Fibroblast of pulmonary artery (primary cell): ENCODE results near the gene ZC3H15.
"Not testable (repeated sequence)": the region's sequence is repeated elsewhere in the genome, so short reads cannot be mapped to it uniquely, and the experiment has no call there.

Experiments used
- DNase-seq: peaks from one replicate; pipeline ENCODE4 v3.0.0-alpha.2; 2010; ENCODE audit warnings: low read depth
- H3K4me3 ChIP-seq: replicated peaks from 2 replicates; pipeline ENCODE4 v1.5.1; 2011; ENCODE audit warnings: low read depth, mild to moderate bottlenecking, control low read depth, low read length, moderate library complexity
- CTCF ChIP-seq: IDR thresholded peaks from 2 replicates; pipeline ENCODE4 v1.5.1; 2011; ENCODE audit warnings: mild to moderate bottlenecking, control low read depth, low read length, inconsistent platforms; ENCODE audit errors: missing control alignments

The ZC3H15 gene

GRCh38 chr2:186517090-186517489 is 31.0 kb downstream of the ZC3H15 start:
- no peak for DNase-seq
- H3K4me3 ChIP-seq = no peak overlapping the region
- no peak for TF ChIP-seq CTCF

- no peak for TF ChIP-seq CTCF
- no peak for DNase-seq
- H3K4me3 ChIP-seq = no peak overlapping the region
Observed at GRCh38 chr2:186518291-186518690, 32.2 kb downstream of the ZC3H15 start.

GRCh38 chr2:186518945-186519344 is 32.9 kb downstream of the ZC3H15 start:
- H3K4me3 ChIP-seq = no peak overlapping the region
- no peak for TF ChIP-seq CTCF
- DNase-seq = peak; percentile 83

- H3K4me3 ChIP-seq, DNase-seq: not testable (repeated sequence)
Observed at GRCh38 chr2:186521570-186522153, 35.6 kb downstream of the ZC3H15 start.

GRCh38 chr2:186522450-186522849 is 36.4 kb downstream of the ZC3H15 start:
- no peak for DNase-seq
- H3K4me3 ChIP-seq = no peak overlapping the region
- no peak for TF ChIP-seq CTCF

- H3K4me3 ChIP-seq = no peak overlapping the region
- no peak for DNase-seq
- no peak for TF ChIP-seq CTCF
Observed at GRCh38 chr2:186523791-186524190, 37.7 kb downstream of the ZC3H15 start.

GRCh38 chr2:186526281-186526680 is 40.2 kb downstream of the ZC3H15 start:
- no peak for TF ChIP-seq CTCF
- H3K4me3 ChIP-seq = no peak overlapping the region
- no peak for DNase-seq
